Measurements from ENCODE around the gene AUP1. TPM values are rescaled to one million over a fixed set of nuclear protein-coding genes. Genes with fewer than 3 reads are reported as not detected.

AUP1 gene
- total and polyA plus RNA-seq, 12 donors, result 88.5 to 527 (median 113) TPM

DNA sequence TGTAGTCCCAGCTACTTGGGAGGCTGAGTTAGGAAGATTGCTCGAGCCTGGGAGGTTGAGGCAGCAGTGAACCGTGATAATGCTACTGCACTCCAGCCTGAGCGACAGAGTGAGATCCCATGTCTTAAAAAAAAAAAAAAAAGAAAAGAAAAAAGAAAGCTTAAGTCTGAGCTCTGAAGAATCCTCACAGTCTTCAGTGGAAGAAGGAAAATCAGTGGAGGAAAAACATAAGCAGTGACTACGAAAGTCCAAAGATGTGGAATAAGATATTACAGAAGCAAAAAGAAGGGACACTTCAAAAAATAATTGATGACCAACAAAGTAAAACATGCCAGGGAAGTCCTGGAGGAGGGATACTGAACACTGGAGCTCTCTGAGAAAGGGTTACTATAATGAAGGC, 19.2 kb downstream of the AUP1 start:
- Histone ChIP-seq H3K36me3 (replicated peaks in 1 of 2) (peaks cover 0 to 5% of the 10 kb centered on the region in 2 donors), H3K4me1 (replicated peaks in 1 of 2) (peaks cover 19 to 36% of the 10 kb centered on the region in 2 donors), H3K9me3 (replicated peaks in 1 of 3) (no peaks in the 10 kb centered on the region), H3K4me3 (no peak overlapping the region), H3K27ac (no peak overlapping the region), H3K27me3 (peaks cover 47% of the 10 kb centered on the region)
- TF ChIP-seq, protein P1, sequence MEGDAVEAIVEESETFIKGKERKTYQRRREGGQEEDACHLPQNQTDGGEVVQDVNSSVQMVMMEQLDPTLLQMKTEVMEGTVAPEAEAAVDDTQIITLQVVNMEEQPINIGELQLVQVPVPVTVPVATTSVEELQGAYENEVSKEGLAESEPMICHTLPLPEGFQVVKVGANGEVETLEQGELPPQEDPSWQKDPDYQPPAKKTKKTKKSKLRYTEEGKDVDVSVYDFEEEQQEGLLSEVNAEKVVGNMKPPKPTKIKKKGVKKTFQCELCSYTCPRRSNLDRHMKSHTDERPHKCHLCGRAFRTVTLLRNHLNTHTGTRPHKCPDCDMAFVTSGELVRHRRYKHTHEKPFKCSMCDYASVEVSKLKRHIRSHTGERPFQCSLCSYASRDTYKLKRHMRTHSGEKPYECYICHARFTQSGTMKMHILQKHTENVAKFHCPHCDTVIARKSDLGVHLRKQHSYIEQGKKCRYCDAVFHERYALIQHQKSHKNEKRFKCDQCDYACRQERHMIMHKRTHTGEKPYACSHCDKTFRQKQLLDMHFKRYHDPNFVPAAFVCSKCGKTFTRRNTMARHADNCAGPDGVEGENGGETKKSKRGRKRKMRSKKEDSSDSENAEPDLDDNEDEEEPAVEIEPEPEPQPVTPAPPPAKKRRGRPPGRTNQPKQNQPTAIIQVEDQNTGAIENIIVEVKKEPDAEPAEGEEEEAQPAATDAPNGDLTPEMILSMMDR (IDR thresholded peaks at IDR 0.05), result no peak
- TF ChIP-seq POLR2A (IDR thresholded peaks at IDR 0.05), result no peak
- DNase-seq, result no peak
- WGBS, 4 donors, result 61 to 88% (median 69%) methylated on average over 4 of the region's 4 CpGs
- intact Hi-C loops (cut with DNase I), result no loop called here

DNA sequence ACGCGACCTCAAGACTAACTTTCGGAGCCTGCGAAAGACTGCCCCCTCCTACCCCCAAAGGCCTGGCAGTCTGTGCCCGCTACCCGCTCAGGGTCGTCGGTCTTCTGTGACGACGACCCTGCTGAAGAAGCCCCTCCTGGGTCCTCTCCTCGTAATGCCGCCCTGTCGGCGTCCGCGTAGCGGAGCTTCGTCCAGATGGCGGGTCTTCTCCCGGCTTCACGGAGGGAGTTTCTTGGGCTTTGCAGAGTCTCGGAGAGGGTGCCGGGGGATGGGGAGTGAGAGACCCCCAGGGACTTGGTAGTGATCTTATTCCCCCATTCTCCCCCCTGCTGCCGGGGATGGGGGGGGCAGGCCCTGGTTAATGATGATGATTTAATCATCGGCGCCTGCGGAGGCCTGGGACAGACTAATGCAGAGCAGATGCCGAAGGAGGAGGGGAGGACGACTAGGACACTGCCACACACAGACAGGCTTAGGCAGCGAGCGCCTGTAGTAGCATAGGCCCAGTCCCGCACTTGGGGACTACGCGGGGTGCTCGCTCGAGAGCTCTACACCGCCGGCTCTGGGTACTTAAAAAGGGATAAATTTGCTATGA, 21.5 kb downstream of the AUP1 start:
- peak in 2 of 7 donors; percentile 41 to 84 for DNase-seq
- H3K4me1 ChIP-seq (replicated peaks in 1 of 2), result peaks cover 19 to 44% of the 10 kb centered on the region in 2 donors
- H3K4me3 ChIP-seq, result peak overlapping the region; percentile 5 to 91 (median 80)
- H3K27ac ChIP-seq, result peak overlapping the region in 4 of 5 donors; percentile 93 to 100 (median 97)
- H3K36me3 ChIP-seq (replicated peaks in 1 of 2), result peaks cover 0 to 12% of the 10 kb centered on the region in 2 donors
- H3K27me3 ChIP-seq, result peaks cover 25% of the 10 kb centered on the region
- WGBS, 4 donors, result 12 to 28% (median 13%) methylated on average over 17 to 38 of the region's 38 CpGs
- TF ChIP-seq, protein P1 (IDR thresholded peaks at IDR 0.05), result no peak
- TF ChIP-seq POLR2A (IDR thresholded peaks at IDR 0.05), result no peak
- intact Hi-C loops (cut with DNase I), result loop anchor here in 1 of 2 donors (2.0 kb wide), 1 partner anchor 21 kb away; the partner anchor contains the start of genes AUP1 and HTRA2
- H3K9me3 ChIP-seq (replicated peaks in 1 of 3), result no peaks in the 10 kb centered on the region

DNA sequence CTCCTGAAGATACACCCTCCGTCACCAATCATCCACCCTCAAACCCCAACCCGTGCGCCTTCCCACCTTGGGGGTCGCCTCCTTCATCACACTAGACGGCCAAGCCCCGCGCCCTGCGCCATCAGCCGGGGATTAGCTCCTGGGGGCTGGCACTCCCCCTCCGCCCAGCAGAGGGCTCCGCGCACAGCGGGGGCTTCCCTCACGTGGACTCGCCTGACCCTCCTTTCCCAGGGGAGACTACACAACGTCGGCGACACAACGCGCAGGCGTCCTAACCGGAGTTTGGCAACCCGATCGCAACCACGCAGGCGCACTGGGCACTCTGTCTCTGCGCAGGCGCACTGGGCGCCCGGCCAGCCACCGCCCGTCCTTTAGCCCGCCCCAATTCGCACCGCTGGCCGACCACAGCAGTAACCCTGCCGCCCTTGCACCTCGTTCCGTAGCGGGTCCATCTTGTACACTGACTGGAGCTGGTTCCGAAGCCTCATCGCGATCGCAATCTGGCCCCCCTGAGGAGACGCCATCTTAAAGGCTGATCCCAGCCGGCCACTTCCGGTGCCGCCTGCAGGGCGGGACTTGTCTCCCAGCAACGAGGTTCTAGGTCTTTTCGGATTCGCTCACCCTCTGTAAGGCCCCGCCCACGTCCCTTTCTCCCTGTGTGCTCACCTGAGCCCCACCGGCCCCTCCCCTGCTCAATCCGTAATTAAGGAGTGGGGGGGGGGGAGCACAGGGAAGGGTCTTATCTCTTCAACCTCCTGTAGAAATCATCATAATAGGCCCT, 22.2 kb downstream of the AUP1 start, which contains the start of gene PCGF1:
TSS of gene PCGF1 (minus strand) at position 551 of the 781 bp plus-strand sequence. CDS start at position 524, 27 bp downstream.
- Histone ChIP-seq H3K27me3 (peaks cover 19% of the 10 kb centered on the region), H3K4me1 (replicated peaks in 1 of 2) (peaks cover 19 to 50% of the 10 kb centered on the region in 2 donors), H3K27ac (peak within 1 kb of the TSS; percentile 29 to 100 (median 95)), H3K9me3 (replicated peaks in 1 of 3) (no peaks in the 10 kb centered on the region), H3K36me3 (replicated peaks in 1 of 2) (peaks cover 0 to 12% of the 10 kb centered on the region in 2 donors), H3K4me3 (peak within 1 kb of the TSS; percentile 5 to 91 (median 80))
- intact Hi-C loops (cut with DNase I), result loop anchor here in 1 of 2 donors (2.0 kb wide), 1 partner anchor 21 kb away; the partner anchor contains the start of genes AUP1 and HTRA2
- 0 to 1% (median 0%) methylated on average over 20 to 56 of the region's 56 CpGs for WGBS, 4 donors
- DNase-seq, result peak; percentile 97 to 100 (median 99)
- TF ChIP-seq, protein P1 (IDR thresholded peaks at IDR 0.05), result peak in 2 of 6 experiments; percentile 27 to 39
- TF ChIP-seq POLR2A (IDR thresholded peaks at IDR 0.05), result peak; percentile 33 to 57
